NCI-H2196 treated with DMSO at 0.1 percent for 48 hours (cell line): ENCODE measurements around the gene OAS1.

Experiments
- DNase-seq: peaks from one replicate; lab custom pipeline; 2025; ENCODE audit not compliant: unreplicated experiment; lab: John Stamatoyannopoulos, UW

The OAS1 gene

GRCh38 chr12:112964067-112964670 lies 57.4 kb downstream of the OAS1 start:
- DNase-seq: no peak

DNA sequence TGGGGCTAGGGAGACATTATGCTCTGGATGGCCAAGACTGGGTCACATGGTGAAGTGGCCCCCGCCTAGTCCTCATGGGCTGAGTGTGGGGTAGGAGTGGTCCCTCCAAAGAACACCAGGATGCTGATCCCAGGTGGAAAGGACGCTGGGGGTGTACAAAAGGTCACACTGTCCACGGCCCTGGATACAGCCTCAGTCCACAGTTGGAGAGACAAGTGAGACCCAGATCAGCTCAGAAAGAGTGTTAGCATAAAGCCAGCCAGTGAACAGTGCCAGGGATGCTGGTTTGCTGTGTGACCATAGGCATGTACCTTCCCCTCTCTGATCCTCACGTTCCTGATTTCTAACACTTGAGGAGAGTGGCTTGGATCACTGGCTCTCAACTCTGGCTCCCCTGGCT lies 58.2 kb downstream of the OAS1 start:
- no peak for DNase-seq

DNA sequence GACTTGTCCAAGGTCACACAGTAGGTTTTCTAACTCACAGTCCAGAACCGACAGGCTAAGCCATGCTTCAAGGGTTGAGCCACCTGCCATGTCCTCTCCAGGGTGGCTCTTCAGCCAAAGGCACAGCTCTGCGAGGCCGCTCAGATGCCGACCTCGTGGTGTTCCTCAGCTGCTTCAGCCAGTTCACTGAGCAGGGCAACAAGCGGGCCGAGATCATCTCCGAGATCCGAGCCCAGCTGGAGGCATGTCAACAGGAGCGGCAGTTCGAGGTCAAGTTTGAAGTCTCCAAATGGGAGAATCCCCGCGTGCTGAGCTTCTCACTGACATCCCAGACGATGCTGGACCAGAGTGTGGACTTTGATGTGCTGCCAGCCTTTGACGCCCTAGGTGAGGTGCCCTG lies 58.9 kb downstream of the OAS1 start:
- no peak for DNase-seq

DNA sequence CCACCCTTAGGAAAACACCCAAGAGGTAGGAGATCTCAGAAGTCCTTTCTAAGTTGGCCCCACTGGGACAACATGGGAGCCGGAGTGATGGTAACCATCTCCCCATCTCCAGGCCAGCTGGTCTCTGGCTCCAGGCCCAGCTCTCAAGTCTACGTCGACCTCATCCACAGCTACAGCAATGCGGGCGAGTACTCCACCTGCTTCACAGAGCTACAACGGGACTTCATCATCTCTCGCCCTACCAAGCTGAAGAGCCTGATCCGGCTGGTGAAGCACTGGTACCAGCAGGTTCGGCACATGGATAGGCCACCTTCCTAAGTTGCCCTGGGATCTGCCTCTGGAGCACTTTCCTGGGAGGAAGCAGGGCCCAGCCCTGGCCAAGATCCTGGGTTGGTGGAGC lies 60.5 kb downstream of the OAS1 start:
- DNase-seq: no peak

DNA sequence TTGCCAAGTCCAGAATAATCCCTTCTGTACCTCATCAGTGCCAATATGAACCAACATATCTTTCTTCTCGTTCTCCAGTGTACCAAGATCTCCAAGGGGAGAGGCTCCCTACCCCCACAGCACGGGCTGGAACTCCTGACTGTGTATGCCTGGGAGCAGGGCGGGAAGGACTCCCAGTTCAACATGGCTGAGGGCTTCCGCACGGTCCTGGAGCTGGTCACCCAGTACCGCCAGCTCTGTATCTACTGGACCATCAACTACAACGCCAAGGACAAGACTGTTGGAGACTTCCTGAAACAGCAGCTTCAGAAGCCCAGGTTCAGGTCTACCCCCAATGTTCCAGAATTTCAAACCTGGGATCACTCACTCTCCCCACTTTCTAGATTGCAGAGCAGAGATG lies 61.1 kb downstream of the OAS1 start:
- no peak for DNase-seq
